Tibial nerve (tissue), 4 donors: Measurements from ENCODE around the gene IRF5. TPM values are rescaled to one million over a fixed set of nuclear protein-coding genes. Genes with fewer than 3 reads are reported as not detected.

Source experiments
- DNase-seq, 2 donors: peaks; one replicate each; pipeline ENCODE4 v3.0.0-alpha.2; 2019; ENCODE audit warnings: low spot score in 2 of 2
- H3K27ac ChIP-seq, 4 donors: fragments of 200-600 bp; sonication (generic) in 3 of 4; one replicate each; pipeline ENCODE4 v1.5.1; 2017 to 2019; ENCODE audit warnings: mild to moderate bottlenecking in 1 of 4
- H3K27me3 ChIP-seq, 2 donors: fragments of 200-600 bp; sonication (generic) in 1 of 2; one replicate each; pipeline versions ENCODE4 v1.5.1 to v1.6.0; 2017 to 2019
- H3K36me3 ChIP-seq, 3 donors: fragments of 200-600 bp; sonication (generic); one replicate each; pipeline ENCODE4 v1.5.1; 2018 to 2019
- H3K4me1 ChIP-seq, 4 donors: fragments of 200-600 bp; sonication (generic) in 3 of 4; one replicate each; pipeline ENCODE4 v1.5.1; 2017 to 2019
- H3K4me3 ChIP-seq, 4 donors: fragments of 200-600 bp; sonication (generic) in 3 of 4; one replicate each; pipeline ENCODE4 v1.5.1; 2017 to 2019; ENCODE audit warnings: mild to moderate bottlenecking in 1 of 4, moderate library complexity in 1 of 4
- H3K9me3 ChIP-seq, 4 donors: fragments of 200-600 bp; sonication (generic) in 3 of 4; one replicate each; pipeline ENCODE4 v1.5.1; 2017 to 2019
- CTCF ChIP-seq, 5 experiments: fragments of 200-600 bp in 3 of 5; fragments of 450-650 bp in 2 of 5; sonication (generic) in 3 of 5; IDR thresholded peaks; one replicate each; pipeline ENCODE4 v1.5.1; 2016 to 2019; ENCODE audit warnings: antibody characterized with exemption in 5 of 5, mild to moderate bottlenecking in 3 of 5, moderate library complexity in 2 of 5
- EP300 ChIP-seq, 2 donors: sonication (generic); formaldehyde crosslinking; IDR thresholded peaks; one replicate each; pipeline ENCODE4 v1.6.1; 2017; ENCODE audit warnings: antibody characterized with exemption in 2 of 2, mild to moderate bottlenecking in 1 of 2
- POLR2A ChIP-seq, 2 donors: fragments of 450-650 bp; IDR thresholded peaks; one replicate each; pipeline ENCODE4 v1.6.1; 2017; ENCODE audit warnings: antibody characterized with exemption in 2 of 2, mild to moderate bottlenecking in 2 of 2, moderate library complexity in 2 of 2
- WGBS, 2 donors: methylation state at CpG; one replicate each; pipeline ENCODE4 v1.1.5; 2018; 5-methylcytosine and 5-hydroxymethylcytosine counted together
- total RNA-seq, 4 donors: library from RNA; depleted of rRNA; stranded (reverse); fragments of >200 nt; gene quantifications; one replicate each; pipeline ENCODE4 v1.1.0, GENCODE V29; 2016

The IRF5 gene
- total RNA-seq, 4 donors from 2014 or later: 7.8 to 28.8 (median 15.0) TPM

- H3K4me3 ChIP-seq: no peak overlapping the region
- H3K36me3 ChIP-seq: no peaks in the 10 kb centered on the region
- H3K4me1 ChIP-seq: peaks cover 0 to 11% (median 9%) of the 10 kb centered on the region in 4 donors
- WGBS, 2 donors: 48 to 51% methylated on average over 14 of the region's 14 CpGs
- DNase-seq: no peak
- TF ChIP-seq POLR2A (IDR thresholded peaks at IDR 0.05) (no peak), CTCF (IDR thresholded peaks at IDR 0.05) (no peak), EP300 (IDR thresholded peaks at IDR 0.05) (no peak)
- H3K27me3 ChIP-seq: peaks cover 0 to 66% of the 10 kb centered on the region in 2 donors
- H3K27ac ChIP-seq: no peak overlapping the region
- H3K9me3 ChIP-seq: no peaks in the 10 kb centered on the region
These were observed 17.6 kb upstream of the IRF5 start for GRCh38 chr7:128919881-128920799.

GRCh38 chr7:128920913-128921582 is 16.7 kb upstream of the IRF5 start:
- H3K27me3 ChIP-seq: peaks cover 0 to 57% of the 10 kb centered on the region in 2 donors
- no peak overlapping the region for H3K27ac ChIP-seq
- H3K4me1 ChIP-seq: peaks cover 0 to 1% (median under 1%) of the 10 kb centered on the region in 4 donors
- H3K36me3 ChIP-seq: no peaks in the 10 kb centered on the region
- 57 to 58% methylated on average over 13 of the region's 13 CpGs for WGBS, 2 donors
- TF ChIP-seq POLR2A (IDR thresholded peaks at IDR 0.05) (no peak), CTCF (IDR thresholded peaks at IDR 0.05) (no peak), EP300 (IDR thresholded peaks at IDR 0.05) (no peak)
- DNase-seq: peak in 1 of 2 donors; percentile 14
- H3K9me3 ChIP-seq: no peaks in the 10 kb centered on the region
- no peak overlapping the region for H3K4me3 ChIP-seq

GRCh38 chr7:128921866-128922440 is 15.8 kb upstream of the IRF5 start:
- Histone ChIP-seq H3K4me3 (no peak overlapping the region), H3K36me3 (no peaks in the 10 kb centered on the region), H3K27me3 (peaks cover 0 to 48% of the 10 kb centered on the region in 2 donors), H3K4me1 (no peaks in the 10 kb centered on the region), H3K9me3 (no peaks in the 10 kb centered on the region), H3K27ac (no peak overlapping the region)
- TF ChIP-seq POLR2A (IDR thresholded peaks at IDR 0.05) (no peak), CTCF (IDR thresholded peaks at IDR 0.05) (no peak), EP300 (IDR thresholded peaks at IDR 0.05) (no peak)
- WGBS, 2 donors: 73 to 77% methylated on average over 9 of the region's 9 CpGs
- DNase-seq: no peak

- no peaks in the 10 kb centered on the region for H3K36me3 ChIP-seq
- H3K27ac ChIP-seq: no peak overlapping the region
- no peaks in the 10 kb centered on the region for H3K9me3 ChIP-seq
- no peak for DNase-seq
- H3K4me1 ChIP-seq: no peaks in the 10 kb centered on the region
- H3K27me3 ChIP-seq: peaks cover 0 to 44% of the 10 kb centered on the region in 2 donors
- 76 to 77% methylated on average over 16 of the region's 16 CpGs for WGBS, 2 donors
- no peak for TF ChIP-seq CTCF (IDR thresholded peaks at IDR 0.05)
- no peak for TF ChIP-seq EP300 (IDR thresholded peaks at IDR 0.05)
- TF ChIP-seq POLR2A (IDR thresholded peaks at IDR 0.05): no peak
- H3K4me3 ChIP-seq: no peak overlapping the region
These were observed 15.0 kb upstream of the IRF5 start for GRCh38 chr7:128922496-128923410.
